ENCODE results near the gene TICAM2. TPM values are rescaled to one million over a fixed set of nuclear protein-coding genes. Genes with fewer than 3 reads are reported as not detected.

The TICAM2 gene
- total and polyA plus RNA-seq, 10 of the 15 experiments (the other 5 are each of a cell fraction or from before 2014, with no cell fraction given): 0.14 to 7.0 (median 2.9) TPM

DNA sequence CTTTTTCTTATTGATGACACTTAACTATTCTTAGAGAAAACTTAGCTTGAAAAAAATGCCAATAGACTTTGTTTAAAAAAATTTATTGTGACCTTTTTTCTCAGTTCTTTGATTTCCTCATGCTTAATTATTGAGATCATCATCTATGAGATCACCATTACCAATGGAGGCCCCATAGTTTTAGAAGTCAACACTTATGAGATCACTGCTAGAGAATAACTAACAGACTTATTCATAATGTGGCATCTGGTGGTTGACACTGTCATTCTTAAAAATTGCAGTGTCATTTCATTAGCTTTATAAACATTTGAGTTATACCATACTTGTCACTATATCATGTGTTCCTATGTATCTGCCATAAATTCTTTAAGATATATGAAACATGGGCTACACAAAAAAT lies 42.8 kb downstream of the TICAM2 start:
- TF ChIP-seq GABPA (IDR thresholded peaks at IDR 0.05; ENCODE audit: low read depth) (no peak), CBX5 (IDR thresholded peaks at IDR 0.05; ENCODE audit: low read depth) (no peak), CEBPB (IDR thresholded peaks at IDR 0.05; ENCODE audit: borderline replicate concordance in 1 of 2, low read depth in 2 of 2, low read length in 2 of 2) (no peak), ZNF274 (IDR thresholded peaks at IDR 0.05; ENCODE audit: insufficient read depth, insufficient read length) (no peak), ZSCAN29 (IDR thresholded peaks at IDR 0.05) (no peak), YY1 (IDR thresholded peaks at IDR 0.05; ENCODE audit: low read depth, low read length) (no peak), POLR2A (IDR thresholded peaks at IDR 0.05; ENCODE audit: low read depth, low read length) (no peak), HCFC1 (IDR thresholded peaks at IDR 0.05; ENCODE audit: low read length) (no peak), YBX1 (IDR thresholded peaks at IDR 0.05) (no peak), RUNX3 (IDR thresholded peaks at IDR 0.05; ENCODE audit: low read length) (no peak), JUNB (IDR thresholded peaks at IDR 0.05) (no peak), MEF2A (IDR thresholded peaks at IDR 0.05; ENCODE audit: insufficient read depth, low read depth, low read length) (no peak), KAT2A (conservative IDR thresholded peaks at IDR 0.05; ENCODE audit: control insufficient read depth, low read depth, low read length) (no peak)
- TF ChIP-seq, protein P1, sequence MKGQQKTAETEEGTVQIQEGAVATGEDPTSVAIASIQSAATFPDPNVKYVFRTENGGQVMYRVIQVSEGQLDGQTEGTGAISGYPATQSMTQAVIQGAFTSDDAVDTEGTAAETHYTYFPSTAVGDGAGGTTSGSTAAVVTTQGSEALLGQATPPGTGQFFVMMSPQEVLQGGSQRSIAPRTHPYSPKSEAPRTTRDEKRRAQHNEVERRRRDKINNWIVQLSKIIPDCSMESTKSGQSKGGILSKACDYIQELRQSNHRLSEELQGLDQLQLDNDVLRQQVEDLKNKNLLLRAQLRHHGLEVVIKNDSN (IDR thresholded peaks at IDR 0.05; ENCODE audit: borderline replicate concordance, extremely low read length, insufficient read depth, low read depth, low read length): no peak
- TF ChIP-seq, protein P2, sequence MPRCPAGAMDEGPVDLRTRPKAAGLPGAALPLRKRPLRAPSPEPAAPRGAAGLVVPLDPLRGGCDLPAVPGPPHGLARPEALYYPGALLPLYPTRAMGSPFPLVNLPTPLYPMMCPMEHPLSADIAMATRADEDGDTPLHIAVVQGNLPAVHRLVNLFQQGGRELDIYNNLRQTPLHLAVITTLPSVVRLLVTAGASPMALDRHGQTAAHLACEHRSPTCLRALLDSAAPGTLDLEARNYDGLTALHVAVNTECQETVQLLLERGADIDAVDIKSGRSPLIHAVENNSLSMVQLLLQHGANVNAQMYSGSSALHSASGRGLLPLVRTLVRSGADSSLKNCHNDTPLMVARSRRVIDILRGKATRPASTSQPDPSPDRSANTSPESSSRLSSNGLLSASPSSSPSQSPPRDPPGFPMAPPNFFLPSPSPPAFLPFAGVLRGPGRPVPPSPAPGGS (IDR thresholded peaks at IDR 0.05; ENCODE audit: borderline replicate concordance, insufficient read depth, low read depth, low read length, poor library complexity, severe bottlenecking): no peak
- TF ChIP-seq, protein P3, sequence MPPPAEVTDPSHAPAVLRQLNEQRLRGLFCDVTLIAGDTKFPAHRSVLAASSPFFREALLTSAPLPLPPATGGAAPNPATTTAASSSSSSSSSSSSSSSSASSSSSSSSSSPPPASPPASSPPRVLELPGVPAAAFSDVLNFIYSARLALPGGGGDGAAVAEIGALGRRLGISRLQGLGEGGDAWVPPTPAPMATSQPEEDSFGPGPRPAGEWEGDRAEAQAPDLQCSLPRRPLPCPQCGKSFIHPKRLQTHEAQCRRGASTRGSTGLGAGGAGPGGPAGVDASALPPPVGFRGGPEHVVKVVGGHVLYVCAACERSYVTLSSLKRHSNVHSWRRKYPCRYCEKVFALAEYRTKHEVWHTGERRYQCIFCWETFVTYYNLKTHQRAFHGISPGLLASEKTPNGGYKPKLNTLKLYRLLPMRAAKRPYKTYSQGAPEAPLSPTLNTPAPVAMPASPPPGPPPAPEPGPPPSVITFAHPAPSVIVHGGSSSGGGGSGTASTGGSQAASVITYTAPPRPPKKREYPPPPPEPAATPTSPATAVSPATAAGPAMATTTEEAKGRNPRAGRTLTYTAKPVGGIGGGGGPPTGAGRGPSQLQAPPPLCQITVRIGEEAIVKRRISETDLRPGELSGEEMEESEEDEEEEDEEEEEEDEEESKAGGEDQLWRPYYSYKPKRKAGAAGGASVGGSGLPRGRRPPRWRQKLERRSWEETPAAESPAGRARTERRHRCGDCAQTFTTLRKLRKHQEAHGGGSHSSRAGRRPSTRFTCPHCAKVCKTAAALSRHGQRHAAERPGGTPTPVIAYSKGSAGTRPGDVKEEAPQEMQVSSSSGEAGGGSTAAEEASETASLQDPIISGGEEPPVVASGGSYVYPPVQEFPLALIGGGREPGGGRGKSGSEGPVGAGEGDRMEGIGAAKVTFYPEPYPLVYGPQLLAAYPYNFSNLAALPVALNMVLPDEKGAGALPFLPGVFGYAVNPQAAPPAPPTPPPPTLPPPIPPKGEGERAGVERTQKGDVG (CRISPR knock-in tag; IDR thresholded peaks at IDR 0.05): no peak
- Histone ChIP-seq H3K4me3 (no peak overlapping the region), H3K79me2 (ENCODE audit: control insufficient read depth, insufficient read depth, low read length) (no peaks in the 10 kb centered on the region), H4K20me1 (ENCODE audit: control insufficient read depth, insufficient read depth) (no peaks in the 10 kb centered on the region), H3K4me1 (ENCODE audit: control insufficient read depth, insufficient read depth, low read length) (no peaks in the 10 kb centered on the region), H2AFZ (ENCODE audit: control insufficient read depth, low read depth, low read length) (no peak overlapping the region), H3K27me3 (replicated peaks in 1 of 2; ENCODE audit: control insufficient read depth in 2 of 2, insufficient read depth in 2 of 2, low read length in 1 of 2) (no peaks in the 10 kb centered on the region), H3K27ac (ENCODE audit: control insufficient read depth, insufficient read depth) (no peak overlapping the region), H3K4me2 (ENCODE audit: control insufficient read depth, insufficient read depth) (no peak overlapping the region), H3K36me3 (ENCODE audit: control insufficient read depth in 2 of 2, insufficient read depth in 2 of 2, low read length in 1 of 2) (no peaks in the 10 kb centered on the region), H3K9me3 (replicated peaks; ENCODE audit: control insufficient read depth, insufficient read depth, low read length) (no peaks in the 10 kb centered on the region; the same call in 2 of the 3 replicates), H3K9ac (ENCODE audit: control insufficient read depth, insufficient read depth, low read length) (no peak overlapping the region)
- ChIA-PET POLR2A (interaction anchor here (0.7 to 2.0 kb wide), 3 partner anchors 9 to 463 kb away, joined by 3 to 5 read pairs (median 3); no protein-coding TSS in a partner anchor), SMC1A (ENCODE audit: uncharacterized antibody, unreplicated experiment) (interaction anchor here (0.7 to 2.1 kb wide), 7 partner anchors 8 to 100 kb away, joined by 3 to 5 read pairs (median 5); no protein-coding TSS in a partner anchor), CTCF (interaction anchor here (1.1 to 1.9 kb wide), 3 partner anchors 9 to 13 kb away, joined by 4 to 7 read pairs (median 5); no protein-coding TSS in a partner anchor), RAD21 (ENCODE audit: unreplicated experiment) (interaction anchor here (1.0 kb wide), 1 partner anchor 9 kb away, joined by 4 read pairs; no protein-coding TSS in a partner anchor)
- intact Hi-C loops (cut with micrococcal nuclease; ENCODE audit: unreplicated experiment): no loop called here
- in situ Hi-C loops (cut with MboI): no loop called here
- BruUV-seq (replicated peaks): no TSS peak
- ATAC-seq: no peak
- DNase-seq (ENCODE audit: low read depth, low spot score): no peak
- no peak for FAIRE-seq

Measured in GM12878 (cell line).